ENCODE results near the gene TMEM156. TPM values are rescaled to one million over a fixed set of nuclear protein-coding genes. Genes with fewer than 3 reads are reported as not detected.
"Not testable (repeated sequence)": the region's sequence is repeated elsewhere in the genome, so short reads cannot be mapped to it uniquely, and the experiment has no call there.

The TMEM156 gene
- total RNA-seq, 1 donor from 2014 or later = 0.41 TPM

DNA sequence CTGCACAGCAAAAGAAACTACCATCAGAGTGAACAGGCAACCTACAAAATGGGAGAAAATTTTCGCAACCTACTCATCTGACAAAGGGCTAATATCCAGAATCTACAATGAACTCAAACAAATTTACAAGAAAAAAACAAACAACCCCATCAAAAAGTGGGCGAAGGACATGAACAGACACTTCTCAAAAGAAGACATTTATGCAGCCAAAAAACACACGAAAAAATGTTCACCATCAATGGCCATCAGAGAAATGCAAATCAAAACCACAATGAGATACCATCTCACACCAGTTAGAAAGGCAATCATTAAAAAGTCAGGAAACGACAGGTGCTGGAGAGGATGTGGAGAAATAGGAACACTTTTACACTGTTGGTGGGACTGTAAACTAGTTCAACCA is 30.2 kb downstream of the TMEM156 start:
- not testable (repeated sequence) for DNase-seq (ENCODE audit: low spot score in 2 of 2); FAIRE-seq

- DNase-seq (ENCODE audit: low spot score in 2 of 2) (no peak), FAIRE-seq (no peak)
Observed at GRCh38 chr4:38995660-38996005, 36.6 kb downstream of the TMEM156 start.

DNA sequence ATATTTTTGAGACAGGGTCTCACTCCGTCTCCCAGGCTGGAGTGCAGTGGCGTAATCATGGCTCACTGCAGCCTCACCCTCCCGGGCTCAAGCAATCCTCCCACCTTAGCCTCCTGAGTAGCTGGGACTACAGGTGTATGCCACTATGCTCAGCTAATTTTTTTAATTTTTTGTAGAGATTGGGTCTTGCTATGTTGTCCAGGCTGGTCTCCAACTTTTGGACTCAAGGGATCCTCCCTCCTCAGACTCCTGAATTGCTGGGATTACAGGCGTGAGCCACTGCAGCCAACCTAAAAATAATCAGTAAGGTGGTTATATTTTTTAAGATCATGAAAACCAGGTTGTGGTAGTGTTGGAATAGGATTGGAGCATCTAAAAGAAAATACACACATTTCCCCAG is 38.1 kb downstream of the TMEM156 start:
- DNase-seq (ENCODE audit: low spot score in 2 of 2) = no peak
- FAIRE-seq = no peak

- DNase-seq (ENCODE audit: low spot score in 2 of 2) (no peak), FAIRE-seq (no peak)
Observed at GRCh38 chr4:38993683-38994082, 38.5 kb downstream of the TMEM156 start.

DNA sequence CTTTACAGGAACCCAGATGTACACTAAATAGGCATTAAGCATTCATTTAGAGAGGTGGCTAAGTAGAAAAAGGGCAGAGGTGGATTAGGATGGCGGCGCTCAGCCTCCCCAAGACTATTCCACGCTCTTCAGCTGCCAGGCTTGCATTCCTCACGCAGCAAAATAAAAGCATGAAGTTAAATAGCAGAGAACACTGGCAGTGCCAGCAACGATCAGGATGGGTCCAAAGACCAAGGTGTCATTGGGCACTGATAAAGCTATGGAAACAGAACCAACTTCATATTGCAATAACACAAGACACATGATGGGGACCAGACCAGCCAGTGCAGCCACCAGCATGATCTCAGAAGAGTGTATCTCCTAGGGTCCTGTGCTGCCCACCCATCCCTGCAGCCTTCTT is 42.0 kb downstream of the TMEM156 start:
- FAIRE-seq (no peak), DNase-seq (ENCODE audit: low spot score in 2 of 2) (no peak)

DNA sequence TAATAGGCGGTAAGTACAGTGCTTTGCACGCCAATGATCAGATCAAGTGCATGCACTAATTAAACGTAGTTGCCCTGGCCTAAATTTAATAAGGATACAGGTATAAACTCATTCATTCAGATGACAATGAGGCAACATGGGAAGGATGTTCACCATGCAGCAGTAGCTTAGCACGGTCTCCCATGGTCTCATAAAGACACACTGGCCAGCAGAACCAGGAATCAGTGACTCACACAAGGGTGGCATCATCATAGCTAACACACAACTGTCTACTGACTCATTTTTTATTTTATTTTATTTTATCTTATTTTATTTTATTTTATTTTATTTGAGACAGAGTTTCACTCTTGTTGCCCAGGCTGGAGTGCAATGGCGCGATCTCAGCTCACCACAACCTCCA is 42.7 kb downstream of the TMEM156 start:
- FAIRE-seq (no peak), DNase-seq (ENCODE audit: low spot score in 2 of 2) (no peak)

DNA sequence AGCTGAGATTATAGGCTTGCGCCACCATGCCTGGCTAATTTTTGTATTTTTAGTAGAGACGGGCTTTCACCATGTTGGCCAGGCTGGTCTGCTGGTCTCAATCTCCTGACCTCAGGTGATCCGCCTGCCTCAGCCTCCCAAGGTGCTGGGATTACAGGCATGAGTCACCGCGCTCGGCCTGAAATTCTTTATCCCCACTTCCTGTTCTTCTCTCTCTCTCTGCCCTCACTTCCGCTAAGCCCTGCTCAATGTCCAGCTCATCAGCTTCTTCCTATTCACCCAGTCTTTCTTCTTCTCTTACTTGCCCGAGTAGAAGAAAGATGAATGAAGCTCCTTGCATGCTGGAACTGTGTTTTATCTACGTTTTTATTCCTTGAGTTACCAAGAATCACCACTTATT is 43.9 kb downstream of the TMEM156 start:
- not testable (repeated sequence) for FAIRE-seq; DNase-seq (ENCODE audit: low spot score in 2 of 2)

DNA sequence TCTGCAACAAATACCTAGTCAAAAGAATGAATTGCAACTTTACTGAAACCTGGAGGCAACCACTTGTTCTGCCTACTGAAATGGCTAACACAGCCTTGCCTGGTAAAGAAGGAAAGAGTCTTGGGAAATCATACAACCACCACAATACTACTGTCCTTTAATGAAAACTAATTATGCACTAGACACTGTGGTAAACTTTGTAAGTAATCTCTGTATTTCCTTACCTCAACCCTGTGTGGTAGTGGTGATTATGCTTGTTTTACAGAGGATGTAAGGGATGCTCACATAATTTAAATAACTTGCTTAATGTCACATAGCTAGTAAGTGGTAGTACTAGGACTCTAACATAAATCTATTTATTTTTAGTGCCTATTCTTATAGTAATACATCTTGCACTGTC is 44.7 kb downstream of the TMEM156 start:
- DNase-seq (ENCODE audit: low spot score in 2 of 2) (no peak), FAIRE-seq (no peak)

DNA sequence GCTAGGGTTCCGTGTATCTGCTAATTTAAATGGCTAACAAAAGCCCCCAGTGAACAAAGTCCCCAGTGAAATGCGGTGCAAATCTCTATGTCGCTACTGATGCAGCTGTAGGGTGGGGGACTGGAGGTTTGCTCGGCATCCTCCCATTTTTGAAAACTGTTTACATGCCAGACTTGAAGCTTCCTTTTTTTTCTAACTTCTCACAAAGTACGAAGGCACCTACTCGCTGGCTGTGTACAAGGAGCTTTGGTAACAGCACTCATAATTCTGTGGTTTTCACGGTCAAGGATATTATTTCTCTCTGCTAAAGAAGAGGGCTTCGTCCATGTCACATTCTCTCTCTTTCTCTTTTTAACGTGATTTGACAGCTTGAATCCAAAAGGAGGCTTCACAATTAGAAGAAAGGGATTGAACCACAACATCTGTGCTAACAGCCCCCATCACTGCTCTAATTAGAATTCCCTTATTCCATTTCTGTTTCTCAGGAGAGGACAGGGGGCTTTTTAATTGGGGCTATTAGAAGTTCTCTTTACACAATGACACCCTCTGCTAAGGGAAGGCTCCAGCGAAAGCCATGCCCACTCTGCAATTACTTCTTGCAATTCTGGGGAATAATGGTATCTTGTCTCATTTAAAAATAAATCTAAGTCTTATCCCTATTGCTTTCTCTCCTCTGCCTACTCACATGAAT is 46.7 kb downstream of the TMEM156 start:
- no peak for DNase-seq (ENCODE audit: low spot score in 2 of 2)
- no peak for FAIRE-seq

- DNase-seq (ENCODE audit: low spot score in 2 of 2) (no peak), FAIRE-seq (no peak)
Observed at GRCh38 chr4:38983787-38984598, 48.2 kb downstream of the TMEM156 start.

GRCh38 chr4:38983291-38983690 is 48.9 kb downstream of the TMEM156 start:
- DNase-seq (ENCODE audit: low spot score in 2 of 2) (no peak), FAIRE-seq (no peak)

GRCh38 chr4:38982361-38983095 is 49.7 kb downstream of the TMEM156 start:
- FAIRE-seq (no peak), DNase-seq (ENCODE audit: low spot score in 2 of 2) (no peak)

DNA sequence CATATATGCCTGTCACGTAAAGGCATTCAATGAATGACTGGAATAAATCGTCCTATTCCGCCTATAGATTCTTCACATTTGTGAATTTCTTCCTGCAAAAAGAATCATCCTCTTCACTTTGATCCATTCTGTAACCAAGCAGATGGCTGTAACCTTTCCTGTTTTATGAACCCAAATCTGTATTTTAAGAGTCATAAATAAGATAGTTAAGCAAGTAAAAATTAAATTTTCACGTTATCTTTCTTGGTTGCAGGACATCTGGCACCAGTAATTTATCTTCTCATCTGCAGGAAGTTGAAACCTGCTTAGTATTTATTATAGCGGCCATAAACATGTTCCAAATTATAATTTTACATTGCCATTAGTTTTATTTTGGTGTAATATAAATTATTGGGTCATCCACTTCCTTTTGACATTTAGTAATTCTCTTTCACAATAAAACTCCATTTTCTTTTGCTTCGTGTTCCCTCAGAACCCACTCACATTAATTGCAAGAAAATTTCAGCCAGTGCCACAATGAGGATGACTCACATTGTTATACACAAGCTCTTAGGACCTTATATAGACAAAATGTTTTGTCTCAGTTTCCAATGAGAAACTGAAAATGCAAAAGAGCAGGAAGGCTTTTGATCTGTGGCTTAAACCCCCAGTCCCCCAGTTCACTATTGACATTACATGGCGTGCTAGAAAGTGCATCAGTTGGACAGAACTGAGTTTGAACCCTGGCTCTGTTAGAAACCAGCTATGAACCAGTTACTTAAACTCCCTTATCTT is 51.1 kb downstream of the TMEM156 start:
- FAIRE-seq (no peak), DNase-seq (ENCODE audit: low spot score in 2 of 2) (no peak)

DNA sequence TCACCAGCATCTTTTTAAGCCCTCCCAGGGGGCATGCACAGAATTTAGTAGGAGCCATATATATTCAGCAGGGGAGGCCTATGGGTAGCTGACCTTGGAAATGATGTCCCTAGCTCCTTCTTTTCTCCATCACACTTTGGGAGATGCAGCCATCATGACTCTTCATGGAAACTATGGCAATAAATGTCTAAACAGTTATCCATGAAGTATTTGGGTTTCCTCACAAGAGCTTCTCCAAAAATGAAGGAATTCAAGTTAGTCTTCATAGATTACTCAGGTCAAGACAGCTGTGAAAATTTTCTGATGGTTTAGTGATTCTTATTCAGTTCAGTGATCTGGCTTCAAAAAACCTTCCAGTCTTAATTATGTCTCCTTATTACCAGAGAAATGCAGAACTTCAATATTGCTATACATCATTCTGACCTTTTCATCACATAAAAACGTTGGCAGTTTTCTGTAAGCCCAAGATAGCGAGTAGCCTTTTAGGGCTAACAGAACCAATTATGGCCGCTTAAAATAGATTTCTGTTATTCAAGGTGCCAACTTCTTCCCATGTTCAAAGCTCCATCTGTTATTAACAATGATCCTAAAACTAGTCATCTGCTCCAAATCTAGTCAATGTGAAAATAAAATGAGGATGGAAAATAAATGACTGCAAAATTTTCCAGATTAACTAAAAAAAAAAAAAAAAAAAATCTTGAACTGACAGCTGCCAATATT is 52.5 kb downstream of the TMEM156 start:
- FAIRE-seq (no peak), DNase-seq (ENCODE audit: low spot score in 2 of 2) (no peak)

- FAIRE-seq = no peak
- DNase-seq (ENCODE audit: low spot score in 2 of 2) = no peak
Observed at GRCh38 chr4:38979081-38979480, 53.1 kb downstream of the TMEM156 start.

- no peak for FAIRE-seq
- no peak for DNase-seq (ENCODE audit: low spot score in 2 of 2)
Observed at GRCh38 chr4:38976308-38976707, 55.9 kb downstream of the TMEM156 start.

GRCh38 chr4:38968668-38969067 is 63.5 kb downstream of the TMEM156 start:
- FAIRE-seq (no peak), DNase-seq (ENCODE audit: low spot score in 2 of 2) (no peak)

- DNase-seq (ENCODE audit: low spot score in 2 of 2) (peak in 1 of 2 donors; percentile 11), FAIRE-seq (no peak)
Observed at GRCh38 chr4:38967260-38968095, 64.7 kb downstream of the TMEM156 start.

- no peak for FAIRE-seq
- no peak for DNase-seq (ENCODE audit: low spot score in 2 of 2)
Observed at GRCh38 chr4:38965866-38966265, 66.3 kb downstream of the TMEM156 start.

Data from frontal cortex (tissue), 4 donors.